GM23338 (cell line): ENCODE results near the gene SEMA4C. TPM values are rescaled to one million over a fixed set of nuclear protein-coding genes. Genes with fewer than 3 reads are reported as not detected.

Experiments
- ATAC-seq: fragments of 200-7000 bp; cut with Tn5 transposase; 3 replicates; pipeline ENCODE4 v1.9.1; 2020
- DNase-seq: peaks from one replicate; pipeline ENCODE4 v3.0.0-alpha.2; 2015; ENCODE audit warnings: low spot score
- H2AFZ ChIP-seq: fragments of 200-600 bp; sonication (generic); 2 replicates; pipeline ENCODE4 v1.8.0; 2016; ENCODE audit warnings: antibody characterized with exemption, mild to moderate bottlenecking, moderate library complexity
- H3F3A ChIP-seq: fragments of 200-600 bp; sonication (generic); replicated peaks from 2 replicates; pipeline ENCODE4 v1.8.0; 2017; ENCODE audit warnings: antibody characterized with exemption, mixed run types, low read depth
- H3K27ac ChIP-seq: fragments of 200-600 bp; sonication (generic); 2 replicates; pipeline ENCODE4 v1.6.1; 2016; ENCODE audit warnings: low read depth
- H3K27me3 ChIP-seq: fragments of 200-600 bp; sonication (generic); 2 replicates; pipeline ENCODE4 v1.8.0; 2016; ENCODE audit warnings: mild to moderate bottlenecking, mixed run types, moderate library complexity; ENCODE audit not compliant: insufficient read depth
- H3K36me3 ChIP-seq: fragments of 200-600 bp; sonication (generic); 2 replicates; pipeline ENCODE4 v1.8.0; 2016; ENCODE audit warnings: mild to moderate bottlenecking; ENCODE audit not compliant: insufficient read depth
- H3K4me1 ChIP-seq: fragments of 200-600 bp; sonication (generic); 2 replicates; pipeline ENCODE4 v1.8.0; 2016; ENCODE audit warnings: mild to moderate bottlenecking, moderate library complexity; ENCODE audit not compliant: insufficient read depth
- H3K4me2 ChIP-seq: fragments of 200-600 bp; sonication (generic); 2 replicates; pipeline ENCODE4 v1.7.1; 2017; ENCODE audit warnings: mixed run types
- H3K4me3 ChIP-seq: fragments of 200-600 bp; sonication (generic); 2 replicates; pipeline ENCODE4 v1.6.1; 2016; ENCODE audit warnings: mixed run types
- H3K79me2 ChIP-seq: fragments of 200-600 bp; sonication (generic); replicated peaks from 2 replicates; pipeline ENCODE4 v1.8.0; 2017; ENCODE audit warnings: mild to moderate bottlenecking; ENCODE audit not compliant: insufficient read depth
- H3K9me2 ChIP-seq: fragments of 200-600 bp; sonication (generic); 2 replicates; pipeline ENCODE4 v1.8.0; 2017; ENCODE audit not compliant: insufficient read depth
- H4K20me1 ChIP-seq: fragments of 200-600 bp; sonication (generic); replicated peaks from 2 replicates; pipeline ENCODE4 v1.8.0; 2017; ENCODE audit warnings: mild to moderate bottlenecking; ENCODE audit not compliant: insufficient read depth
- H3K27ac Mint-ChIP-seq: 2 replicates; pipeline ENCODE4 v1.8.0; 2020; ENCODE audit warnings: inconsistent platforms, mild to moderate bottlenecking, moderate library complexity, mixed read lengths
- H3K27me3 Mint-ChIP-seq: 3 replicates; pipeline ENCODE4 v1.8.0; 2022; ENCODE audit warnings: low read depth, mild to moderate bottlenecking, moderate library complexity, mixed read lengths, inconsistent platforms; ENCODE audit not compliant: insufficient read depth, poor library complexity
- H3K36me3 Mint-ChIP-seq: 3 replicates; pipeline ENCODE4 v1.8.0; 2021; ENCODE audit warnings: low read depth, mild to moderate bottlenecking, inconsistent platforms, moderate library complexity, mixed read lengths
- H3K4me1 Mint-ChIP-seq: 3 replicates; pipeline ENCODE4 v1.8.0; 2020; ENCODE audit warnings: mild to moderate bottlenecking, inconsistent platforms, mixed read lengths
- H3K4me3 Mint-ChIP-seq: 3 replicates; pipeline ENCODE4 v1.8.0; 2021; ENCODE audit warnings: moderate library complexity, mild to moderate bottlenecking, inconsistent platforms, mixed read lengths
- H3K9me3 Mint-ChIP-seq: 3 replicates; pipeline ENCODE4 v1.8.0; 2020; ENCODE audit warnings: moderate library complexity, mild to moderate bottlenecking, inconsistent platforms, mixed read lengths
- CTCF ChIP-seq, 2 experiments: fragments of 200-600 bp in 1 of 2; sonication (generic) in 1 of 2; conservative IDR thresholded peaks; 2 replicates each; pipeline versions ENCODE4 v1.5.1 to v1.6.1; 2016 to 2017; ENCODE audit warnings: antibody characterized with exemption in 2 of 2, low read depth in 2 of 2, mild to moderate bottlenecking in 2 of 2, moderate library complexity in 1 of 2
- ETS1 ChIP-seq: IDR thresholded peaks from 2 replicates; pipeline ENCODE4 v1.6.1; 2016; ENCODE audit warnings: antibody characterized with exemption
- EZH2 ChIP-seq: fragments of 200-600 bp; sonication (generic); IDR thresholded peaks from one replicate; pipeline ENCODE4 v1.8.0; 2017; ENCODE audit warnings: antibody characterized with exemption, mild to moderate bottlenecking, low read depth; ENCODE audit not compliant: unreplicated experiment
- EZH2phosphoT487 ChIP-seq: fragments of 200-600 bp; sonication (generic); IDR thresholded peaks from one replicate; pipeline ENCODE4 v1.8.1; 2018; ENCODE audit warnings: antibody characterized with exemption; ENCODE audit not compliant: unreplicated experiment
- JUNB ChIP-seq: IDR thresholded peaks from one replicate; pipeline ENCODE4 v1.6.1; 2016; ENCODE audit warnings: antibody characterized with exemption; ENCODE audit not compliant: unreplicated experiment
- NANOG ChIP-seq: IDR thresholded peaks from 2 replicates; pipeline ENCODE4 v1.6.1; 2016; ENCODE audit warnings: antibody characterized with exemption, borderline replicate concordance
- POLR2AphosphoS5 ChIP-seq: IDR thresholded peaks from 2 replicates; pipeline ENCODE4 v1.6.1; 2016; ENCODE audit warnings: antibody characterized with exemption, low read depth
- REST ChIP-seq: IDR thresholded peaks from one replicate; pipeline ENCODE4 v1.6.1; 2018; ENCODE audit warnings: antibody characterized with exemption; ENCODE audit not compliant: unreplicated experiment
- STAT1 ChIP-seq: IDR thresholded peaks from one replicate; pipeline ENCODE4 v1.6.1; 2016; ENCODE audit warnings: antibody characterized with exemption; ENCODE audit not compliant: unreplicated experiment
- ZNF331 ChIP-seq: fragments of 250-450 bp; sonication (Bioruptor Pico); IDR thresholded peaks from 2 replicates; pipeline ENCODE4 v1.5.0; 2020; ENCODE audit warnings: low read depth, mild to moderate bottlenecking, moderate library complexity
- polyA plus RNA-seq: library from polyadenylated mRNA; unstranded; fragments of >200 nt; fragmentation: Nextera tagmentation; extraction: Ambion mirVana; gene quantifications from 2 replicates; pipeline ENCODE4 v1.2.1, GENCODE V29; 2016
- total RNA-seq: library from RNA; depleted of rRNA; stranded (reverse); fragments of >200 nt; shearing (Covaris generic); gene quantifications from 2 replicates; pipeline ENCODE4 v1.2.3, GENCODE V29; 2014

The SEMA4C gene
- total and polyA plus RNA-seq, 2 experiments from 2014 or later = 16.8 to 80.7 TPM

GRCh38 chr2:96887493-96888012 lies 17.7 kb upstream of the SEMA4C start (continued):
- TF ChIP-seq CTCF (conservative IDR thresholded peaks at IDR 0.05; ENCODE audit: low read depth in 2 of 2) (no peak), POLR2AphosphoS5 (no peak), ZNF331 (no peak), NANOG (no peak), JUNB (no peak), EZH2phosphoT487 (no peak), REST (no peak), EZH2 (no peak), ETS1 (no peak)

GRCh38 chr2:96885432-96886347 lies 15.8 kb upstream of the SEMA4C start:
- H3K27me3 ChIP-seq = no peaks in the 10 kb centered on the region
- no peaks in the 10 kb centered on the region for H3K36me3 ChIP-seq
- Mint-ChIP-seq H3K4me1 (peaks cover 41% of the 10 kb centered on the region), H3K27me3 (peaks cover 23% of the 10 kb centered on the region), H3K9me3 (no peaks in the 10 kb centered on the region), H3K36me3 (no peaks in the 10 kb centered on the region), H3K4me3 (no peak overlapping the region), H3K27ac (0 out of 2 replicates have a peak overlapping the region, but pooled peaks have one; percentile 19)
- no peak overlapping the region for H3K4me3 ChIP-seq
- H2AFZ ChIP-seq = no peak overlapping the region; the same call in 1 of the 2 replicates
- H3K79me2 ChIP-seq = no peaks in the 10 kb centered on the region
- no peak overlapping the region for H3K27ac ChIP-seq
- H4K20me1 ChIP-seq = no peaks in the 10 kb centered on the region
- ATAC-seq = no peak
- 0 out of 2 replicates have a peak, but pooled peaks cover 4% of the 10 kb centered on the region for H3F3A ChIP-seq
- H3K4me2 ChIP-seq = no peak overlapping the region
- peaks cover 22% of the 10 kb centered on the region for H3K4me1 ChIP-seq
- TF ChIP-seq NANOG = no peak
- no peak for TF ChIP-seq ETS1
- no peak for TF ChIP-seq REST
- no peak for TF ChIP-seq STAT1
- H3K9me2 ChIP-seq = no peaks in the 10 kb centered on the region
- DNase-seq = no peak
